C1 segment of cervical spinal cord (tissue), 14 donors: ENCODE data around the gene PLA2G4D.

Experiments used
- DNase-seq, 14 donors: peaks; one replicate each; lab custom pipeline; 2025; lab: John Stamatoyannopoulos, UW

The PLA2G4D gene

GRCh38 chr15:42027521-42027920 is 66.8 kb downstream of the PLA2G4D start:
- DNase-seq: no peak

DNA sequence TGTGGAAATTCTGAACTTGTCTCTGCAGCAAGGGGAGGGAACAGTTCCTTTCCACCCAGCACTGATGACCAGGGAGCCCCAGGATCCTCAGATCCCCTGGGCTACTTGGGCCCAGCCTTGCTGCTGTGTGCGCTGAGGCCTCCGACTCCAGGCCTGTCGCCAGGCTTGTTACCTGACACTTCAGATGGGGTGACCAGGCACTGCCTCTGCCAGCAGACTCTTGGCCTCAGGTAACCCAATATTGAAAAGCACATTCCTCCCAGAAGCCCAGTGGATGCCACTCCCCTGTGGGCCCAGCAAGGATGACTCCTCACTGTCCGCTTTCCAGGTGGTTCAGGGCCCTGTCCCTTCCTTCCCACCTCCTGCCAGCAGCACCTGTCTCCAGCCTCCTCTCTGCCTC is 70.1 kb downstream of the PLA2G4D start:
- DNase-seq: no peak

GRCh38 chr15:42021593-42021992 is 72.8 kb downstream of the PLA2G4D start:
- no peak for DNase-seq

- DNase-seq: no peak
These were observed 73.6 kb downstream of the PLA2G4D start, which contains the start of gene PLA2G4E for GRCh38 chr15:42020713-42021273. PLA2G4E (minus strand) TSS chr15:42021042; CDS start chr15:42021030, 12 bp downstream.

- no peak for DNase-seq
These were observed 75.8 kb downstream of the PLA2G4D start for GRCh38 chr15:42018306-42019224.
